Immature natural killer cell (primary cell): Measurements from ENCODE around the gene ESYT2. TPM values are rescaled to one million over a fixed set of nuclear protein-coding genes. Genes with fewer than 3 reads are reported as not detected.
A peak's percentile ranks its signal among the peaks of the same experiment; 100 is the strongest.

ENCODE experiments used
- DNase-seq, 3 donors: peaks; one replicate each; pipeline ENCODE4 v3.0.0; 2022; ENCODE audit warnings: mixed read lengths in 1 of 3
- H3K27ac Mint-ChIP-seq, 6 donors: one replicate each; pipeline ENCODE4 v1.8.0; 2020; ENCODE audit warnings: mixed read lengths in 6 of 6, mild to moderate bottlenecking in 5 of 6, inconsistent platforms in 4 of 6, moderate library complexity in 3 of 6
- H3K27me3 Mint-ChIP-seq, 3 donors: one replicate each; pipeline ENCODE4 v1.8.0; 2020 to 2021; ENCODE audit warnings: low read depth in 3 of 3, mild to moderate bottlenecking in 3 of 3, mixed read lengths in 3 of 3, moderate library complexity in 3 of 3, inconsistent platforms in 1 of 3
- H3K36me3 Mint-ChIP-seq, 3 donors: one replicate each; pipeline ENCODE4 v1.8.0; 2020; ENCODE audit warnings: mixed read lengths in 3 of 3, inconsistent platforms in 2 of 3, mild to moderate bottlenecking in 2 of 3
- H3K4me1 Mint-ChIP-seq, 2 donors: one replicate each; pipeline ENCODE4 v1.8.0; 2020; ENCODE audit warnings: inconsistent platforms in 2 of 2, mild to moderate bottlenecking in 2 of 2, mixed read lengths in 2 of 2, moderate library complexity in 1 of 2
- H3K4me3 Mint-ChIP-seq, 5 donors: one replicate each; pipeline ENCODE4 v1.8.0; 2020; ENCODE audit warnings: mild to moderate bottlenecking in 5 of 5, mixed read lengths in 5 of 5, inconsistent platforms in 3 of 5, moderate library complexity in 3 of 5
- H3K9me3 Mint-ChIP-seq, 6 donors: one replicate each; pipeline ENCODE4 v1.8.0; 2020; ENCODE audit warnings: mild to moderate bottlenecking in 6 of 6, mixed read lengths in 6 of 6, inconsistent platforms in 4 of 6, moderate library complexity in 3 of 6
- polyA plus RNA-seq, 3 donors: library from polyadenylated mRNA; unstranded; fragments of 300-500 nt; fragmentation: Illumina TruSeq; gene quantifications; one replicate each; pipeline ENCODE4 v1.2.3, GENCODE V29; 2021

Gene ESYT2
- polyA plus RNA-seq, 3 donors from 2014 or later = 70.1 to 95.7 (median 84.0) TPM

DNA sequence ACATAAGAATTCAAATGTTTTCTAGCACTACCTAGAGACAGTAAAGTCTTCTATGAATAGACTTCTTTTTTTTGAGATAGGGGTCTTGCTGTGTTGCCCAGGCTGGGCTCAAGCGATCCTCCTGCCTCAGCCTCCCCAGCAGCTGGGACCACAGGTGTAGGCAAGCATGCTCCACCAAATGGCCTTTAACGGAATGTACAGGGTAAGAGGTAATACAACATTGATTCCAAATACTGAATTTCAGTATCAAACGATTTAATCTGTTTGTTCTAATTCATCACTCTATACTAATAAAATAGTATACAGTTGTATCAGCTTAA, 68.9 kb downstream of the ESYT2 start:
- peaks cover 0 to 3% (median 0%) of the 10 kb centered on the region in 3 donors for H3K27me3 Mint-ChIP-seq
- no peaks in the 10 kb centered on the region for H3K9me3 Mint-ChIP-seq
- H3K4me1 Mint-ChIP-seq = peaks cover 2 to 8% of the 10 kb centered on the region in 2 donors
- H3K4me3 Mint-ChIP-seq = no peak overlapping the region
- DNase-seq = no peak
- H3K36me3 Mint-ChIP-seq = peaks cover 36 to 68% (median 57%) of the 10 kb centered on the region in 3 donors
- H3K27ac Mint-ChIP-seq = peak overlapping the region in 4 of 6 donors; percentile 28 to 72 (median 36)

DNA sequence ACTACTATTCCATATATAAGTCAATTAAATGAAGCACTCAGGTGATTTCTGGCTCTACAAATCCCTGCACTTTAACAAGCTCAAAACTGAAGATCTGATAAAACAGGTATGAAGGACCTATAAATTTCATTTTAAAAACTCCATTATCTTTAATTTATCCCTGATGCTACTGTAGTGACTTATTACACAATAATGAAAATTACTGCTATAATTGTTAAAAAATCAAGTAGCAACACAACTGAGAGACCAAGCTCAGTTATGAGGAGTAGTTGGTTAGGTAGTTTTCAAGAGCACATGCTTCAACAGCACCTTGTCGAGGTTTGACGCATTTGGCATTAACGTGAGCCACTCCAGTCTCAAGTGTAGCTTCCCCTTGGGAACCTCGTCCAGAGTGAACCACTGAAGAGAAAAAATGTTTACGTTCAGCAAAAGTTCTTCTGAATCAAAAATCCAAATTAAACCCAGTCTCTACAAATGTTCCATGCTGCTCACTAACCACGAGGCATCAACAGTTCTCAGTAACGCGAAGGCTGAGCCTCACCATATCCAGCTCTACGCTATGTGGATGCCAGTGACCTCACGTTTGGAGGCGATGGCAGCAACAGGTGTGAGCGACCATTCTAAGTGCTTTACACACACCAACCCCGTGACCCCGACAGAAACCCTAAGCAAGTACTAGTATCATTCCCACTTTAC, 69.4 kb downstream of the ESYT2 start:
- DNase-seq = no peak
- Mint-ChIP-seq H3K27ac (peak overlapping the region in 1 of 6 donors; percentile 34), H3K9me3 (no peaks in the 10 kb centered on the region), H3K4me3 (no peak overlapping the region), H3K27me3 (peaks cover 0 to 3% (median 0%) of the 10 kb centered on the region in 3 donors), H3K36me3 (peaks cover 40 to 70% (median 59%) of the 10 kb centered on the region in 3 donors), H3K4me1 (peaks cover 2 to 8% of the 10 kb centered on the region in 2 donors)

DNA sequence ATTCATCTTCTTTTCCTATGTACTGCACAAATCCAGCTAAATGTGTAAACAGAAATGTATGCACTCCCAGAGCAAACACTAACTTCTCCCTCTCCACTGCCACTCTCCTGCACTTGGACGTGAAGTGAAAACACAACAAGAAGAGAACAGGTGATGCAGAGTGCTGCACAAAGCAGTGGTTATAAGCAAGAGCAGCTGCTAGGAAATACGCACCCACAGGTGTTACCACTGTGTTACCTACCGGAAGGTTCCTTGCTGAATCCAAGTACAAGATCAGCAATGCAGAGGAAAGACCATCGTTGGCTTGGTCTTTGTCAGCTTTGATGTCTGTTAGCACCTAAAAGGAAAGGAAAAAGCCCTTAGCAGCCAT, 70.1 kb downstream of the ESYT2 start:
- H3K27me3 Mint-ChIP-seq = peaks cover 0 to 3% (median 0%) of the 10 kb centered on the region in 3 donors
- peaks cover 2 to 8% of the 10 kb centered on the region in 2 donors for H3K4me1 Mint-ChIP-seq
- DNase-seq = no peak
- H3K27ac Mint-ChIP-seq = peak overlapping the region in 1 of 6 donors; percentile 0
- H3K9me3 Mint-ChIP-seq = no peaks in the 10 kb centered on the region
- peaks cover 38 to 67% (median 53%) of the 10 kb centered on the region in 3 donors for H3K36me3 Mint-ChIP-seq
- no peak overlapping the region for H3K4me3 Mint-ChIP-seq

DNA sequence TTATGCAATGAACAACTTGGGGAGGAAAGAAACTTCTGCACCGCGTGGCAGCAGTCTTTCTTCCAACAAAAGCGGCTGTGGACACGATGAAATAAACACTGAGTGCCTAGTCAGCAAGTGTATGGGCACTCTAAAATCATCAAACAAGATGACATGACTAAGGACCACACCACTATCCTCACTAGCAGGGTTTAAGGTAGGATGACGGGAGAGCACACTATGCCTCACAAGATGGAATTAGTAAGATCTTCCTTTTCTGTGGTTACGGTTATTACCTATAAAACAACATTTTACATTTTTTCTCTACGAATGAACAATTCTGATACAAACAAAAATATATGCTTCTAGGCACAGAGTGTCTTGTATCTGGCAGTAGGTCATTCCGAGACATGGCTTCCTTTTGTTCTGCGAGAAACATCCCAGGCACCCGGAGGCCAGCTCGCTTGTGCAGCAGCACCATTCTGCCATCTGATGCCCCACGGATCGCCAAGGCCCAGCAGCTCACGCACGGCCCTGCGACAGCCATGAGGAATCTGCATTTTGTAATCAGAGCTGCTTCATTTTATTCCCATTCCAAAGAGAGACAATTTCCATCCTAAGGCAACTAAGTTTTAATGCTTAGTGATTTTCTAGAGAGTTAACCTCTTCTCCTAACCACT, 70.6 kb downstream of the ESYT2 start:
- no peaks in the 10 kb centered on the region for H3K9me3 Mint-ChIP-seq
- no peak overlapping the region for H3K4me3 Mint-ChIP-seq
- H3K36me3 Mint-ChIP-seq = peaks cover 40 to 66% (median 53%) of the 10 kb centered on the region in 3 donors
- no peak for DNase-seq
- peaks cover 0 to 4% (median 0%) of the 10 kb centered on the region in 3 donors for H3K27me3 Mint-ChIP-seq
- H3K27ac Mint-ChIP-seq = peak overlapping the region; percentile 5 to 64 (median 18)
- H3K4me1 Mint-ChIP-seq = peaks cover 2 to 8% of the 10 kb centered on the region in 2 donors

DNA sequence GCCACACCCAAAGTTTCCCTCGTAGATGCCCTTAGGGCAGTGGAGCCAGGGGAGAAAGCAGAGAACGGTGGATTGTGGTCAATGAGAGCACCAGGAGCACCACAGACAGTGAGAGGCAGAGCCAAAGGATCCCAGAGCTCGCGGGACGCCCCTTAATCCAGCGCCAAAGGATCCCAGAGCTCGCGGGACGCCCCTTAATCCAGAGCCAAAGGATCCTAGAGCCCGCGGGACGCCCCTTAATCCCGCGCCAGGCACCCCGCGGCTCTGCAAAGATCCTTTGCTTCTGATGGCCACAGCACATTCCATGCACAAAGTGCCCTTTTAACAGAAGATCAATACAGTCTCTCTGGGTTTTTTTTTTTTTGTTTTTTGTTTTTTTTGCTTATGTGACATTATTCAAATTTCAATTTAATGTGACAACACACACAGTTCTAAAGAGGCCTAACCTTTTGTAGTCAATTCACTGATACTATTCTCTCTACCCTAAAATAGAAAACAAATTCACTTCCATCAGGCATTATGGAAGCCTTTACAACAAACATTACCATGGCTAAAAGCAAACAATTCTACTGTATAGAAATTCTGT, 71.8 kb downstream of the ESYT2 start:
- peak overlapping the region in 4 of 6 donors; percentile 53 to 73 (median 60) for H3K27ac Mint-ChIP-seq
- H3K4me3 Mint-ChIP-seq = no peak overlapping the region
- peaks cover 0 to 6% (median 0%) of the 10 kb centered on the region in 3 donors for H3K27me3 Mint-ChIP-seq
- no peaks in the 10 kb centered on the region for H3K9me3 Mint-ChIP-seq
- H3K36me3 Mint-ChIP-seq = peaks cover 42 to 62% (median 53%) of the 10 kb centered on the region in 3 donors
- H3K4me1 Mint-ChIP-seq = peaks cover 2 to 8% of the 10 kb centered on the region in 2 donors
- no peak for DNase-seq

DNA sequence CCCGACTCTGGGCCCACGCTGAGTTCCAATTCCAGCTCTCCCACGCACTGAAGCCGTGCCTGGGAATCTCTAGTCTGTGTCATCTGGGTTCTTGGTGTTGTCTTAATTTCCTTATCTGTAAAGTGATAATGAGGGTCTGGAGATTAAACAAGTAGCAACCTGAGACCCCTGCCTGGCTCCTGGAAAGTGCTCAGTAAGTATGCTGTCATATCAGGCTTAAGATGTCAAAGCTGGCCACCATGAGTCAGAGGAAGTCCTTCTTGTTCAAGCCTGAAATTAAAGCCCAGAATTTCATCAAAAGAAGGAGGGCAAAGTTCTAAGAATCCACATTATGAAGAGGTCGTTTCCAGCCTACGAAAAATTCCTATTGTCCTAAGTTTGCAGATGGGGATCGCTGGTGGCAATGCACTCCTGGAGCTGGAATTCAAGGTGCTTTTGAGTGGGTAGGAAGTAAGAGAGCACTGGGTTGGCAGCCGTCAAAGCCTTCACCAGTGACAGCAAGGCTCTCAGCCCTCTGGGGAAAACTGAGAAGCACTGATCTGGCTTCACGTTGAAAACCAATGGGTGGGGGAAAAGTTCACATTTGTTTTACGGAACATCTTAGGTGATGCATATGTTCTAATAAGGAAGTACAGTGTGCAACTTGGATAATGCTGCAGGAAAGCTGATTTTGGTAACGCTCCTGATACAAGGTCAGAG, 74.4 kb downstream of the ESYT2 start:
- no peak for DNase-seq
- Mint-ChIP-seq H3K27ac (peak overlapping the region in 4 of 6 donors; percentile 18 to 62 (median 50)), H3K27me3 (peaks cover 0 to 5% (median 0%) of the 10 kb centered on the region in 3 donors), H3K4me1 (no peaks in the 10 kb centered on the region), H3K9me3 (no peaks in the 10 kb centered on the region), H3K4me3 (no peak overlapping the region), H3K36me3 (peaks cover 31 to 41% (median 34%) of the 10 kb centered on the region in 3 donors)

DNA sequence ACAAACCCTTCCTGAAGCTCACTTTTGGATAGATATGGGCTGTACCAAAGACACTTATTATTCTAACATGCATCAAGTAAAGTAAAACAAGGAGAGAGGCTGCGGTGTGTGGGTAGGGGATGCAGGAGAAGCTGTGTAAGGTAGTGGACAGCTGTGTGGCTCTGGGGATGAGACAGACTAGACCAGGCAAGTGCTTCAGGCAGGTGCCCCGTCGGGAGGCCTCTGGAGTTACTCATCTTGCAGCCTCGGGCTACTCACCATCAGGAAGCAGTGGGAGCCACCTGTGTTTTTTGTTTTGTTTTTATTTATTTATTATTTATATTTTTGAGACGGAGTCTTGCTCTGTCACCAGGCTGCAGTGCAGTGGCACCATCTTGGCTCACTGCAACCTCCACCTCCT, 75.4 kb downstream of the ESYT2 start:
- Mint-ChIP-seq H3K9me3 (no peaks in the 10 kb centered on the region), H3K27me3 (peaks cover 0 to 5% (median 0%) of the 10 kb centered on the region in 3 donors), H3K27ac (peak overlapping the region in 2 of 6 donors; percentile 28 to 67), H3K4me3 (no peak overlapping the region), H3K4me1 (no peaks in the 10 kb centered on the region), H3K36me3 (peaks cover 27 to 36% (median 28%) of the 10 kb centered on the region in 3 donors)
- DNase-seq = no peak

DNA sequence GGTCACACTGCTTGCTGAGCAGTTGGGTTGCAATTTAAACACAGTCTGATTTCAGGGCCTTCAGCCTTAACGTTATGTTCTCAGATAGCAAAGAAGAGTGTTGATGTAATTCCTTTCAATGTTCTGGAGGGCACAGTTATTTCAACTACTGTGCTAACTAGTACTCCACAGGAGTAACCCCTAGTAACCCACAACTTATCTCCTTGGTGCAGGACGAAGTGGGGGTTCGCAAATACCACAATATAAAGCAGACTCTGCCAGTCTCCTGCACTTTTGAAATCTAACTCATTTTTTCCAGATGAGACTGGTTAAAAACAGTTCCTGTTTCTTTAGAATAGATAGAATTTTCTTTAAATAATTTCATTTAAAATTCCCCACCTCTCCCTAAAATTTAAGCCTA, 77.6 kb downstream of the ESYT2 start:
- Mint-ChIP-seq H3K4me3 (no peak overlapping the region), H3K36me3 (peaks cover 18 to 29% (median 21%) of the 10 kb centered on the region in 3 donors), H3K27ac (peak overlapping the region in 4 of 6 donors; percentile 43 to 65 (median 60)), H3K9me3 (no peaks in the 10 kb centered on the region), H3K27me3 (peaks cover 0 to 3% (median 0%) of the 10 kb centered on the region in 3 donors), H3K4me1 (no peaks in the 10 kb centered on the region)
- no peak for DNase-seq

DNA sequence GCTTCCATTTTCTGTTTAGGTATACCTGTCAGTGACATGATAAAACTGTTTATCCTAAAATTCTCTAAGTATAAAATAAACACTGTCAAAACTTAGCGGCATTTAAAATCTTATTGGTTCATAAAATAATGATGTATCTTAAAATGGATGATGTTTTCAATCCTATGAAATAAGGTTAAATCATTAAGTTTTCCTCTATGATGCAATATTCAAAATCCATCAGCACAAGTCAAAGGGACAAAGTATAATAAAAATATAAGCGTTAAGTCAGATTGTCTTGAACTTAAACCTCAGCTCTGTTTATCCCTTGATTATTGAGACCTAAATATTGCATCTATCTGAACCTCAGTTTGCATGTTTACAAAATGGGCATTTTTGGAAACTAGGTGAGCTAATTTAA, 78.1 kb downstream of the ESYT2 start:
- no peak overlapping the region for H3K27ac Mint-ChIP-seq
- H3K36me3 Mint-ChIP-seq = peaks cover 17 to 27% (median 18%) of the 10 kb centered on the region in 3 donors
- no peaks in the 10 kb centered on the region for H3K4me1 Mint-ChIP-seq
- H3K27me3 Mint-ChIP-seq = peaks cover 0 to 3% (median 0%) of the 10 kb centered on the region in 3 donors
- H3K4me3 Mint-ChIP-seq = no peak overlapping the region
- no peaks in the 10 kb centered on the region for H3K9me3 Mint-ChIP-seq
- no peak for DNase-seq

DNA sequence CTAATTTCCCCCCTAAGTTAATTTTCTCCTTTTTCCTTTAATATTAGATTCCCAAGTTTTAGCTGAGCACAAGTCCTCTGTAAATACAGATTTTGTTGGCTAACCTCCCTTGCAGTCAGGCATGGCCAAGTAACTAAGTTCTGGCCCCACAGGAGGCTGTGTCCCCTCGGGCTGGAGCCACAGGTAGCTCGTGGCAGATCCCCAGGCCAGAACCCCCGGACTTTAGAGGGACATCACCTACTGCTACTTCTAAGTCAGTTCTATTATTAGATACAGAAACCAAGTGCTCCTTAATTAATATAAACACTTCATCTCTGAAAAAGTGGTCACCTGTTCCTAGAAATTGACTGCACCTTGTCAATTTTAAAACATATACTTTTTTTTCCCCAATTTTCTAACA, 78.6 kb downstream of the ESYT2 start:
- peak overlapping the region in 3 of 6 donors; percentile 6 to 44 (median 42) for H3K27ac Mint-ChIP-seq

DNA sequence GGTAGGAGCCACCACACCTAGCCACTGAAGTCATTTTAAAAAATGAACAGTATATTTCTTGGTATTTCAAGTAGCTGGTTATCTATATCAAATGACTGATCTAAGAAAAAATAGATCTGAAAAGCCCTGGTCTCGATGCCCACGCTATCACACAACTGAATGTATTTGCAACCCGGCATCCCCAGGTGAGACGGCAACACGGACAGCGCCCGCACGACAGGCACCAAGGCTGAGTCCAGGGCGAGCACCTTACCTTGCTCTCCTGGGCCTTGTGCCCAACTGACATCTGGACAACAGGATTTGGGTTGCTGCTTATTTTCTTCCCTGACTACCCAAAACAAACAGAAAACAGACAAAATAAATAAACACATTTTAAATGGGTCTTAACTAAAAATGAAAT, 79.9 kb downstream of the ESYT2 start:
- Mint-ChIP-seq H3K36me3 (peaks cover 7 to 29% (median 17%) of the 10 kb centered on the region in 3 donors), H3K27ac (no peak overlapping the region)

More for the DNA sequence above, 78.6 kb downstream of the ESYT2 start:
- no peaks in the 10 kb centered on the region for H3K9me3 Mint-ChIP-seq
- no peak overlapping the region for H3K4me3 Mint-ChIP-seq
- H3K4me1 Mint-ChIP-seq = no peaks in the 10 kb centered on the region
- DNase-seq = no peak
- peaks cover 0 to 3% (median 0%) of the 10 kb centered on the region in 3 donors for H3K27me3 Mint-ChIP-seq
- peaks cover 14 to 28% (median 19%) of the 10 kb centered on the region in 3 donors for H3K36me3 Mint-ChIP-seq

DNA sequence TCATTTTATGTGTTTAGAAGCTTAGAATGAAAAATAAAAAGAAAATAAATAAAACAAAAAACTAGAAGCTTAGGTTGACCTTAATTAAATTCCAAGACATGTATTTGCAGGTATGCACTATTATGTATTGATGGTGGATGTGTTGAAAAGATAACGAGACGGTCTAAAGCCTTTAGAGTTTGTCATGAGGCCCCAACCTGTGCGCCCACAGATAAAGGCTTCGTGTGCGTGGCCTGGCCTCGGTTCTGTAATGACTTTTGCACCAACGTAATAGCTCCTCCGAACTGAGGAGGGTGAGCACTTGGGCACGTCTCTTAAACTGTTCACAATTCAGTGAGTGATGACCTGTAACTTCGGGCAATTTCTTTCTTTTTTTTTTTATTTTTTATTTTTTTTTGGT, 81.0 kb downstream of the ESYT2 start:
- Mint-ChIP-seq H3K27ac (no peak overlapping the region), H3K4me3 (no peak overlapping the region), H3K27me3 (peaks cover 0 to 2% (median 1%) of the 10 kb centered on the region in 3 donors), H3K36me3 (peaks cover 3 to 29% (median 22%) of the 10 kb centered on the region in 3 donors), H3K4me1 (no peaks in the 10 kb centered on the region), H3K9me3 (no peaks in the 10 kb centered on the region)
- DNase-seq = no peak

More for the DNA sequence above, 79.9 kb downstream of the ESYT2 start:
- Mint-ChIP-seq H3K4me1 (no peaks in the 10 kb centered on the region), H3K27me3 (peaks cover 0 to 3% (median 0%) of the 10 kb centered on the region in 3 donors), H3K4me3 (no peak overlapping the region), H3K9me3 (no peaks in the 10 kb centered on the region)
- no peak for DNase-seq

DNA sequence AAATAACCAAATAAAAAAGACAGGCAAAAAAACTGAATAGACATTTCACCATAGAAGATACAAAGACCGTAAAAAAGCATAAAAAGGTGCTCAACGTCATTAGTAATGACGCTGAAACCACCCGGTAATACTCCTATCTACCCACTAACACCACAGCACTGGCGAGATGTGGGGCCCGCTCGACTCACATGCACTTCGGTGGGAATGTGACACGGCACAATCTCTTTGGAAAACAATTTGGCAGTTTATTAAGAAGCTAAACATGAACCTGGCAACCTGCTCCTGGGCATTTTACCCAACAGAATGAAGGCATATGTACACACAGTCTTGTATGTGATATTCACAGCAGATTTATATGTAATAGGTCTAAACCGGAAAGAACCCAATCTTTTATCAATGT, 81.9 kb downstream of the ESYT2 start:
- H3K4me3 Mint-ChIP-seq = no peak overlapping the region
- no peaks in the 10 kb centered on the region for H3K4me1 Mint-ChIP-seq
- peaks cover 9 to 37% (median 27%) of the 10 kb centered on the region in 3 donors for H3K36me3 Mint-ChIP-seq
- H3K27ac Mint-ChIP-seq = peak overlapping the region in 3 of 6 donors; percentile 3 to 55 (median 38)
- no peak for DNase-seq
- no peaks in the 10 kb centered on the region for H3K9me3 Mint-ChIP-seq
- H3K27me3 Mint-ChIP-seq = peaks cover 0 to 2% (median 0%) of the 10 kb centered on the region in 3 donors
